ENCODE results near the gene CYBRD1.

Gene CYBRD1

DNA sequence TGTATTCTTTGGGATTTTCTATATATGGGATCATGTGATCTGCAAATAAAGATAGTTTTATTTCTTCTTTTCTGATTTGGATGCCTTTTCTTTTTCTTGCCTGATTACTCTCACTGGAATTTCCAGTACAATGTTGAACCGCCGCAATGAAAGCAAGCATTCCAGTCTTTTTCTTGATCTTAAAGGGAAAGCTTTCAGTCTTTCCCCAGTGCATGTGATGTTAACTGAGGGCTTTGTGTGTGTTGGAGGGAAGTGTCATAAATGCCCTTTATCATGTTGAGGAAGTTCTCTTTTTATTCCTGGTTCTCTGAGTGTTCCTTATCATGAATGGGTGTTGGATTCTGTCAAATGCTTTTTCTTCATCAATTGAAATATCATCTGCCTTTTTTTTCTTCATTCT is 16.9 kb upstream of the CYBRD1 start:
- TF ChIP-seq, protein P1, sequence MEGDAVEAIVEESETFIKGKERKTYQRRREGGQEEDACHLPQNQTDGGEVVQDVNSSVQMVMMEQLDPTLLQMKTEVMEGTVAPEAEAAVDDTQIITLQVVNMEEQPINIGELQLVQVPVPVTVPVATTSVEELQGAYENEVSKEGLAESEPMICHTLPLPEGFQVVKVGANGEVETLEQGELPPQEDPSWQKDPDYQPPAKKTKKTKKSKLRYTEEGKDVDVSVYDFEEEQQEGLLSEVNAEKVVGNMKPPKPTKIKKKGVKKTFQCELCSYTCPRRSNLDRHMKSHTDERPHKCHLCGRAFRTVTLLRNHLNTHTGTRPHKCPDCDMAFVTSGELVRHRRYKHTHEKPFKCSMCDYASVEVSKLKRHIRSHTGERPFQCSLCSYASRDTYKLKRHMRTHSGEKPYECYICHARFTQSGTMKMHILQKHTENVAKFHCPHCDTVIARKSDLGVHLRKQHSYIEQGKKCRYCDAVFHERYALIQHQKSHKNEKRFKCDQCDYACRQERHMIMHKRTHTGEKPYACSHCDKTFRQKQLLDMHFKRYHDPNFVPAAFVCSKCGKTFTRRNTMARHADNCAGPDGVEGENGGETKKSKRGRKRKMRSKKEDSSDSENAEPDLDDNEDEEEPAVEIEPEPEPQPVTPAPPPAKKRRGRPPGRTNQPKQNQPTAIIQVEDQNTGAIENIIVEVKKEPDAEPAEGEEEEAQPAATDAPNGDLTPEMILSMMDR (conservative IDR thresholded peaks at IDR 0.05), result no peak
- no peak overlapping the region for H3K27ac ChIP-seq

DNA sequence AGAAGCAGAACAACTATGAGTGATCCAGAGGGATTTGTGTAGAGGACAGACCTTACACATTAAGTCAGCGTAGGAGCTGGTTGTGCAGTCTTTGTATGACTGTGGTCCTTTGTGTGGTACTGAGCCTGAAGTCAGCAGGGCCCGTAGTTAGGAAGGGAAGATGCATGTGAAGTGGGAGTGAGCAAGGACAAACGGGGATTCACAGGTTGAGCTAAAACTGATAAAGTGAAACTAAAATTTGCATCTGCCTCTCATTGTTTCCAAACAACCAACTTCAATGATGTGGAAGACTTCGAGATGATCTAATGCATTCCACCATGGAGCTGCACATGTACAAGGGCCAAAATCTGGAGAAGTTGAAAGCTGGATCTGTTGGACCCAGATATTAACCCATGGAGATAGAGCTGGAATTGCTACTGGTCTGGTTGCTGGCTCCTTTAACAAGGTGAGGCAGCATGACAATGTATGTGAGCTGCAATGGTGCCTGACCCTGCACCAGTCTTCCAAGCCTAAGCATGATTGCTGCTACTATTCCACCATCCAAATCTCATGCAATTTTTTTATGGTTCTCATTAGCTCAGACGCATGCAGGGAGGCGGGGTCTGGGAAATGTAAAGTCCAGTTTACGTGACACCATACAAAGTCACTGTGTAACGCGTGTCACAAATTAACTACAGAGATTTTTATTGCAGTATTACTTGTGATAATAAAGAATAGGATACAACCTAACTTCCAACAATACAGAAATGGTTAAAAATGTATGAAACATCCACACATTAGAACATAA is 12.1 kb upstream of the CYBRD1 start:
- H3K27ac ChIP-seq, result no peak overlapping the region

DNA sequence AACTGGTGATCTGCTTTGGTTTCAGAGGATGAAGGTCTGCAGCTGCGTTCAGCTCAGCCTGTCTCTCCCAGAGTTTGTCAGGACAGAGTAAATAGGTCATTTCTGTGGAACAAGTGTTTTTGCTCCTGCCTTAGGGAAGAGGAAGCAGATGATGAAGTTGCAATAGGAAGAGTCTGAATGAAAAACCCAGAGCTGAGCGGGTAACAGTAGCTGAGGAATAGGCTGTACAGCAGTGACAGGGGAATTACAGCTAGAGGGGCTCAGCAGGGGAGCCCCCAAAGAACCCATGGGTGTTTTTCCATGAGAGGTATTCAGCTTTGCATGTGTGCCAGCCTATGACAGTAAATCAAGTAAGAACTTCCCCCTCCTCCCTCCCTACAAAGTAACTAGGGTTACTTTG is 10.3 kb upstream of the CYBRD1 start:
- no peak overlapping the region for H3K27ac ChIP-seq
- TF ChIP-seq, protein P1 (conservative IDR thresholded peaks at IDR 0.05), result no peak

More for the DNA sequence above, 12.1 kb upstream of the CYBRD1 start:
- TF ChIP-seq, protein P1 (conservative IDR thresholded peaks at IDR 0.05), result no peak

DNA sequence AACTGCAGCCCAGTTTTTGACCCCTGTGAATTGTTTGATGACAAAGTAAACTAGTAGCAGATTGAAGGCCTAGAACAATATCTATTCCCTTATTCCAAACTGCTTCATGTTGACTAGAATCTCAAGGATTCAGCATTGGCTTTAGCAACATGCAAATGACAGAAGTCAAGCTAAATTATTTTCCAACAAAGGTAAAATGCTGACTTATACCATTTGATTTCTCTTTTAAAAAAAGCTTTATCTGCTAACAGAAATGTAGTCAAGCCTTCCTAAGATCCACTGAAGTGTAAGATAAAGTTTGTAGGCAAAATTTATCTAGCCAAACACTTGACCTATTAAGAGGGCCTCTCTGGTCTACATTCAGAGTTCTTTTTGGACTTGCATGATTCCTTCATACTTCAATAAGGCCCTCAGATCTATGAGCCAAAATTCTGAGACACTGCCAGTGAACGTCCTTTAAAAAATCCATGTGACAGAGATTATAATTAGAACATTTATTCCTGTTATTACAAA is 9.5 kb upstream of the CYBRD1 start:
- TF ChIP-seq, protein P1 (conservative IDR thresholded peaks at IDR 0.05), result no peak
- H3K27ac ChIP-seq, result no peak overlapping the region

DNA sequence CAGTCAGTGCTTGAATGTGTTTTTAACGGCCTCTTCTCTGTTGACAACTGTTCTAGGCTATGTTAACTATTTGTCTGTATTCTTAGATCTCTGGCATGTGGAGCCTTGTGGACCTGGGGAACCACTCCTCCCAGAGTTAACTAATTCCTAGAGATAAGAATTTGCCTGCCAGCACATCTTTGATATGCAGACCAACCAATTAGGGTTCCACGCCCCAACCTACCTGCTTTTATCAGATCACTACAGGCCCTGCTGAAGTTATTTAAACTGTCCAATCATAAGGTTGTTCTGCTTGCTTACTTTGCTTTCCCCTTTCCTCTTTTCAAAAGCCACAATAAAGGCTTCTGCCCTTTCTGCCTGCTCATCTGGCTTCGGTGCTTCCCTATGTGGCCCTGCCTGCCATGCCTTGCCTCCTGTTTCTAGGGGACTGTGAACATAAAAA is 8.5 kb upstream of the CYBRD1 start:
- TF ChIP-seq, protein P1 (conservative IDR thresholded peaks at IDR 0.05), result no peak
- no peak overlapping the region for H3K27ac ChIP-seq

DNA sequence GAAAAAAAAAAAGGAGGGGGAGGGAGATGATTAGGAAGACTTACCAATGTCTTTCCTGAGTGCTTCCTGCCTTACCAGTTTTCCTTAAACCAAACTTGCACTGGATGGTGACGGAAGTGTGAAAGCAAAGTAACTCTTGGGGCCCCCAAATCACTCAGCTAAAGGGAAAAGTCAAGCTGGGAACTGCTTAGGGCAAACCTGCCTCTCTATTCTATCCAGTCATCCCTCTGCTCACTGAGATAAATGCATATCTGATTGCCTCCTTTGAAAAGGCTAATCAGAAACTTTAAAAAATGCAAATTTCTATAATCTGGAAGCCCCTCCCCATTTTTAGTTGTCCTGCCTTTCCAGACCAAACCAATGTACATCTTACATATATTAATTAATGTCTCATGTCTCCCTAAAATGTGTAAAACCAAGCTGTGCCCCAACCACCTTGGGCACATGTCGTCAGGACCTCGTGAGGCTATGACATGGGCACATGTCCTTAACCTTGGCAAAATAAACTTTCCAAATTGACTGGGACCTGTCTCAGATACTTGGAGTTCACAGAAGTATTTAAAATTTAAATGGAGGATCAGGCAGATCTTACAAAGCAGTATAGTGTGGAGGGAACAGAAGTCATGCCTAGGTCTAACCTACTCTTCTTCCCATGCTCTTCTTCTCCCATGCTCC is 7.2 kb upstream of the CYBRD1 start:
- H3K27ac ChIP-seq, result no peak overlapping the region
- TF ChIP-seq, protein P1 (conservative IDR thresholded peaks at IDR 0.05), result no peak

DNA sequence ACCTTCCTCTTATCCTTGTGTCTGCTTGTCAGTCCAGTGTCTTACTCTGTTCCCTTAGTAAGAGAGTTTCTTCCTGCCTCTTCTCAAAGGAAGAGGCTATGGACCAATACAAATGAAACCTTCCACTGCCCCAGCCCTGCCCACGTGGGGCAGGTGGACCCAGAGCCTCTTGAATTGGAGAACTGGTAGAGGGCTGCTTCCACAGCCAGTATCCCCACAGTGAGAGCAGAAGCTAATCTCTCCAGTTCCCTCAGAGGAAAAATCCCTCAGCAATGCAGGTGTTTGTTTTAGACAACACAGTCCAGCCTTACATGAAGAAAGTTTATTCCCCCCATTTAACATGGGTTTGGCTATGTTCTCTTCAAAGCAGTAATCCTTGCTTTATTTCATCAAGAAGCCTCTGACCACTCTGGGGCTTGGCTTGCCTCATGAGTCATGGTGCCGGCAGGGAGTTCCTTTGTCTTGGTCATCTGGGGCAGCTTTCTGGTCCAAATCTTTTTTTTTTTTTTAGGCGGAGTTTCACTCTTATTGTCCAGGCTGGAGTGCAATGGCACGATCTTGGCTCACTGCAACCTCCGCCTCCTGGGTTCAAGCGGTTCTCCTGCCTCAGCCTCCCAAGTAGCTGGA is 6.5 kb upstream of the CYBRD1 start:
- no peak overlapping the region for H3K27ac ChIP-seq
- TF ChIP-seq, protein P1 (conservative IDR thresholded peaks at IDR 0.05), result no peak

Data from VCaP (cell line).